ENCODE data around the gene CAND2. TPM values are rescaled to one million over a fixed set of nuclear protein-coding genes. Genes with fewer than 3 reads are reported as not detected.
"Not testable (repeated sequence)": the region's sequence is repeated elsewhere in the genome, so short reads cannot be mapped to it uniquely, and the experiment has no call there.

CAND2 gene
- total RNA-seq, 1 donor from 2014 or later: 40.0 TPM

GRCh38 chr3:12829886-12830784 is 33.7 kb downstream of the CAND2 start:
- no peak for DNase-seq (ENCODE audit: low read depth)

- no peak for DNase-seq (ENCODE audit: low read depth)
These were observed 34.3 kb downstream of the CAND2 start for GRCh38 chr3:12830785-12831156.

- DNase-seq (ENCODE audit: low read depth): no peak
These were observed 34.9 kb downstream of the CAND2 start for GRCh38 chr3:12831301-12831866.

- DNase-seq (ENCODE audit: low read depth): no peak
These were observed 36.1 kb downstream of the CAND2 start for GRCh38 chr3:12832350-12833221.

GRCh38 chr3:12833222-12834161 is 37.0 kb downstream of the CAND2 start:
- no peak for DNase-seq (ENCODE audit: low read depth)

- no peak for DNase-seq (ENCODE audit: low read depth)
These were observed 38.7 kb downstream of the CAND2 start for GRCh38 chr3:12835052-12835665.

GRCh38 chr3:12837295-12837986 is 41.0 kb downstream of the CAND2 start:
- DNase-seq (ENCODE audit: low read depth): no peak

- DNase-seq (ENCODE audit: low read depth): no peak
These were observed 41.9 kb downstream of the CAND2 start for GRCh38 chr3:12838179-12838965.

- DNase-seq (ENCODE audit: low read depth): no peak
These were observed 42.9 kb downstream of the CAND2 start for GRCh38 chr3:12839156-12839946.

- DNase-seq (ENCODE audit: low read depth): not testable (repeated sequence)
These were observed 43.7 kb downstream of the CAND2 start for GRCh38 chr3:12840148-12840547.

- DNase-seq (ENCODE audit: low read depth): no peak
These were observed 44.2 kb downstream of the CAND2 start for GRCh38 chr3:12840591-12841148.

- DNase-seq (ENCODE audit: low read depth): peak; percentile 96
These were observed 44.9 kb downstream of the CAND2 start, which contains the start of gene RPL32 for GRCh38 chr3:12841149-12841969. Gene RPL32, minus strand, starts transcription at chr3:12841565. Its CDS starts 1,328 bp downstream, at chr3:12840237.

- no peak for DNase-seq (ENCODE audit: low read depth)
These were observed 45.5 kb downstream of the CAND2 start for GRCh38 chr3:12841970-12842328.

GRCh38 chr3:12842469-12842868 is 46.0 kb downstream of the CAND2 start:
- no peak for DNase-seq (ENCODE audit: low read depth)

- no peak for DNase-seq (ENCODE audit: low read depth)
These were observed 49.3 kb downstream of the CAND2 start for GRCh38 chr3:12845811-12846210.

GRCh38 chr3:12852201-12852600 is 55.7 kb downstream of the CAND2 start:
- DNase-seq (ENCODE audit: low read depth): no peak

GRCh38 chr3:12853847-12854246 is 57.4 kb downstream of the CAND2 start:
- DNase-seq (ENCODE audit: low read depth): not testable (repeated sequence)
